HEK293 (cell line): ENCODE results near the gene CACNA1G.

ENCODE experiments used
- CTCF ChIA-PET: fragments of 350-600 bp; formaldehyde crosslinking; extraction: SDS; loops from one replicate; lab custom pipeline; 2021; ENCODE audit warnings: antibody characterized with exemption; lab: Yijun Ruan, JAX
- POLR2A ChIA-PET: fragments of 300-600 bp; formaldehyde crosslinking; extraction: SDS; loops from one replicate; lab custom pipeline; 2020; ENCODE audit warnings: antibody characterized with exemption, inconsistent platforms; lab: Yijun Ruan, JAX
- H3K27ac ChIP-seq: fragments of 200-500 bp; sonication (Bioruptor generic); 2 replicates; pipeline ENCODE4 v1.5.1; 2014; ENCODE audit warnings: low read depth, low read length, control low read depth, inconsistent platforms; ENCODE audit errors: extremely low read depth
- H3K36me3 ChIP-seq, 2 experiments: fragments of 200-500 bp in 1 of 2; sonication (Bioruptor generic) in 1 of 2; 1 replicate in 1 of 2; 2 replicates in 1 of 2; pipeline ENCODE4 v1.5.1; 2014 to 2017; ENCODE audit warnings: inconsistent platforms in 2 of 2, low read length in 2 of 2; ENCODE audit not compliant: control insufficient read depth in 2 of 2, insufficient read depth in 1 of 2
- H3K4me1 ChIP-seq: fragments of 200-500 bp; sonication (Bioruptor generic); 2 replicates; pipeline ENCODE4 v1.5.1; 2014; ENCODE audit warnings: mild to moderate bottlenecking, low read length, inconsistent platforms; ENCODE audit not compliant: control insufficient read depth, insufficient read depth
- H3K4me3 ChIP-seq: 2 replicates; pipeline ENCODE4 v1.5.1; 2011; ENCODE audit warnings: low read depth, mild to moderate bottlenecking, control low read depth, low read length, moderate library complexity
- H3K9me3 ChIP-seq: fragments of 200-500 bp; sonication (Bioruptor generic); 2 replicates; pipeline ENCODE4 v1.5.1; 2014; ENCODE audit warnings: low read depth, low read length, inconsistent platforms; ENCODE audit not compliant: control insufficient read depth, insufficient read depth
- BCL6B ChIP-seq: fragments of 450-650 bp; formaldehyde crosslinking; IDR thresholded peaks from 2 replicates; pipeline ENCODE4 v1.5.1; 2017; ENCODE audit warnings: missing biosample characterization, missing genetic modification characterization
- CTCF ChIP-seq: fragments of 450-650 bp; formaldehyde crosslinking; IDR thresholded peaks from 2 replicates; pipeline ENCODE4 v1.5.1; 2016; ENCODE audit warnings: missing biosample characterization, missing genetic modification characterization
- KLF17 ChIP-seq: fragments of 450-650 bp; formaldehyde crosslinking; IDR thresholded peaks from 2 replicates; pipeline ENCODE4 v1.5.1; 2016; ENCODE audit warnings: missing biosample characterization, missing genetic modification characterization
- PRDM4 ChIP-seq: fragments of 450-650 bp; formaldehyde crosslinking; IDR thresholded peaks from 2 replicates; pipeline ENCODE4 v1.5.1; 2017; ENCODE audit warnings: missing biosample characterization, missing genetic modification characterization
- REPIN1 ChIP-seq: fragments of 450-650 bp; formaldehyde crosslinking; IDR thresholded peaks from 2 replicates; pipeline ENCODE4 v1.5.1; 2017; ENCODE audit warnings: missing biosample characterization, missing genetic modification characterization, low read depth
- SCRT1 ChIP-seq: fragments of 450-650 bp; formaldehyde crosslinking; IDR thresholded peaks from 2 replicates; pipeline ENCODE4 v1.5.1; 2016; ENCODE audit warnings: missing biosample characterization, missing genetic modification characterization, borderline replicate concordance
- ZBTB44 ChIP-seq: fragments of 450-650 bp; IDR thresholded peaks from 2 replicates; pipeline ENCODE4 v1.5.1; 2018; ENCODE audit warnings: missing biosample characterization, mild to moderate bottlenecking, missing genetic modification characterization
- ZBTB48 ChIP-seq: fragments of 450-650 bp; formaldehyde crosslinking; IDR thresholded peaks from 2 replicates; pipeline ENCODE4 v1.5.1; 2016; ENCODE audit warnings: missing biosample characterization, missing genetic modification characterization
- ZBTB6 ChIP-seq: fragments of 450-650 bp; formaldehyde crosslinking; IDR thresholded peaks from 2 replicates; pipeline ENCODE4 v1.5.1; 2017; ENCODE audit warnings: missing biosample characterization, missing genetic modification characterization
- ZFP3 ChIP-seq: fragments of 450-650 bp; formaldehyde crosslinking; IDR thresholded peaks from 2 replicates; pipeline ENCODE4 v1.5.1; 2016; ENCODE audit warnings: low read depth, missing biosample characterization, missing genetic modification characterization
- ZNF24 ChIP-seq: fragments of 450-650 bp; formaldehyde crosslinking; IDR thresholded peaks from 2 replicates; pipeline ENCODE4 v1.5.1; 2016; ENCODE audit warnings: missing biosample characterization, missing genetic modification characterization
- ZNF26 ChIP-seq: fragments of 450-650 bp; formaldehyde crosslinking; IDR thresholded peaks from 2 replicates; pipeline ENCODE4 v1.5.1; 2016; ENCODE audit warnings: missing biosample characterization, missing genetic modification characterization
- ZNF571 ChIP-seq: fragments of 450-650 bp; formaldehyde crosslinking; IDR thresholded peaks from 2 replicates; pipeline ENCODE4 v1.5.0; 2017; ENCODE audit warnings: missing biosample characterization, missing genetic modification characterization
- ZNF623 ChIP-seq: fragments of 450-650 bp; formaldehyde crosslinking; IDR thresholded peaks from 2 replicates; pipeline ENCODE4 v1.5.1; 2016; ENCODE audit warnings: missing biosample characterization, missing genetic modification characterization
- ZNF664 ChIP-seq: fragments of 450-650 bp; formaldehyde crosslinking; IDR thresholded peaks from 2 replicates; pipeline ENCODE4 v1.5.1; 2016; ENCODE audit warnings: missing biosample characterization, missing genetic modification characterization
- ZSCAN18 ChIP-seq: fragments of 450-650 bp; formaldehyde crosslinking; IDR thresholded peaks from 2 replicates; pipeline ENCODE4 v1.5.1; 2016; ENCODE audit warnings: missing biosample characterization, missing genetic modification characterization
- ZXDB ChIP-seq: fragments of 450-650 bp; formaldehyde crosslinking; IDR thresholded peaks from 2 replicates; pipeline ENCODE4 v1.5.1; 2016; ENCODE audit warnings: missing biosample characterization, missing genetic modification characterization

Gene CACNA1G

GRCh38 chr17:50672831-50673551 is 112.5 kb downstream of the CACNA1G start:
- Histone ChIP-seq H3K27ac (no peak overlapping the region), H3K9me3 (no peaks in the 10 kb centered on the region), H3K4me3 (no peak overlapping the region), H3K36me3 (no peaks in the 10 kb centered on the region), H3K4me1 (no peaks in the 10 kb centered on the region)
- CTCF ChIA-PET = interaction anchor here (1.4 to 1.8 kb wide), 3 partner anchors 8 to 45 kb away, joined by 4 to 9 read pairs (median 4); no protein-coding TSS in a partner anchor
- POLR2A ChIA-PET = no interaction called here
- TF ChIP-seq ZNF24 (tag by site-specific recombination) = no peak
- TF ChIP-seq CTCF = no peak
- TF ChIP-seq KLF17 (tag by site-specific recombination) = no peak
- no peak for TF ChIP-seq ZBTB6
- no peak for TF ChIP-seq BCL6B (tag by site-specific recombination)
- TF ChIP-seq ZNF664 (tag by site-specific recombination) = no peak
- TF ChIP-seq REPIN1 = no peak
- no peak for TF ChIP-seq ZNF571
- no peak for TF ChIP-seq ZBTB44 (tag by site-specific recombination)
- no peak for TF ChIP-seq ZNF26 (tag by site-specific recombination)
- no peak for TF ChIP-seq ZBTB48 (tag by site-specific recombination)
- TF ChIP-seq PRDM4 (tag by site-specific recombination) = no peak
- TF ChIP-seq ZSCAN18 (tag by site-specific recombination) = no peak
- no peak for TF ChIP-seq SCRT1 (tag by site-specific recombination)
- no peak for TF ChIP-seq ZFP3 (tag by site-specific recombination)
- no peak for TF ChIP-seq ZNF623 (tag by site-specific recombination)
- no peak for TF ChIP-seq ZXDB
